Measurements from ENCODE around the gene DSPP.
"Not testable (repeated sequence)": the region's sequence is repeated elsewhere in the genome, so short reads cannot be mapped to it uniquely, and the experiment has no call there.

Gene DSPP

DNA sequence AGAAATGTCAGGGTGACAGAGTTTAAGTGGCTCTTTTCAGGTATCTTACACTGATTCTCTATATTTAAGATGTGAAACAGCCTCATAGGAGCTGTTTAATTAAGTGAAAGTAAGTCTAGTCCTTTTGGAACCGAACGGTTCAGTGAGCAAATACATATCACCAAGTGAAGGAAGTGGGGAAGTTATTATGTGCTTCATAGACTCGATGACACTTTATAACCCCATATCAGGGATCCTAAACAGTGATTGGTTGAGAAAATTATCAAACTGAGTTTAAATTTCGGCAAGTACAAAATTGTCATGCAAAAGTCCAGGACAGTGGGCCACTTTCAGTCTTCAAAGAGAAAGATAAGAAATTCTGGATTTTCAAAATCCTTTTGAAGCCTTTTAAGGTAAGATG lies at the start of gene DSPP:
Gene DSPP, plus strand, starts transcription at position 301 of the 400 bp plus-strand sequence. CDS start 2,380 bp downstream, outside the sequence.
- no peak for DNase-seq (ENCODE audit: low spot score)

GRCh38 chr4:87559090-87559837 lies 49.1 kb upstream of the DSPP start:
- DNase-seq (ENCODE audit: low spot score) = no peak

DNA sequence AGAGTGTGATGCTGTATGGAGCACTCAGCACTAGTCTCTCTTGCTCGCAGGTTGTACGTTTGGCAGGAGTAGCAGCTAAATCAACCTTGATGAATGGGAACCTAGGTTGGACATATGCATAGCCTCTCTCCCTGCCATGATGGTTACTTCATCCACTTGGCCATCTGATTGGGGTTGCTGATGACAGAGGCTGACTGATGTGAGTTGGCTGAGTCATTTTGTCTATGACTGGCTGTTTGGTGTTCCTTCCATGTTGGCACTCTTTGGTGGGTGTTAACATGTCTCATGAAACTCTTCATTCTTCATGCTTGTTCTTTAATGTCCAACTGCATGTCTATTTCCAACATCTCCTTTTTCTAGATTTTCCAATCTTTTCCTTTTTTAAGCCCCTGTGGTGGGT lies 47.5 kb upstream of the DSPP start:
- DNase-seq (ENCODE audit: low spot score) = no peak

- DNase-seq (ENCODE audit: low spot score) = no peak
These were observed 42.6 kb upstream of the DSPP start for GRCh38 chr4:87565746-87566145.

GRCh38 chr4:87566276-87566675 lies 42.1 kb upstream of the DSPP start:
- no peak for DNase-seq (ENCODE audit: low spot score)

- no peak for DNase-seq (ENCODE audit: low spot score)
These were observed 41.1 kb upstream of the DSPP start for GRCh38 chr4:87567191-87567590.

DNA sequence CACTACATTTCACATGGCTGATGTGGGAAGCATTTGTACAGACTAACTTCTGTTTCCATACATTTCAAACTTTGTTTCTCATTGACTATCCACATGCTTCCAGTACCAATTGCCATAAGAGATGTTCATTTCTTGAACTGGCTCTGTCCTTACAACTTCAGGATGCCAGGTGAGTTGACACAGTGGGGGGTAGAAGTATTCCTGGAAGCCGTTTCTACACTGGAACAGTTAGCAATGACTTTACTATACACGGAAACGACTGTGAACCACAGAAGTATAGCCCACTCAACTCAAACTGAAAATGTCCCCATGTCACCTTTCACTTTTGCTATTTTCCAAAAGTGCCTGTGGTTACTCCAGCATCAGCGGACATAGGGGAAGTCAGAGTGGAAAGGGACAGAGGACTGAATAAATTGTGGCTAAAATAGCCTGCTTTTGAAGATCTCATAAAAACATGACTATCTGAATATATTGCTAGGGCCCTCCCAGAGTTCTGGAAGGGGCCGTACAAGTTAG lies 38.0 kb upstream of the DSPP start:
- no peak for DNase-seq (ENCODE audit: low spot score)

- not testable (repeated sequence) for DNase-seq (ENCODE audit: low spot score)
These were observed 34.0 kb upstream of the DSPP start for GRCh38 chr4:87574376-87574775.

DNA sequence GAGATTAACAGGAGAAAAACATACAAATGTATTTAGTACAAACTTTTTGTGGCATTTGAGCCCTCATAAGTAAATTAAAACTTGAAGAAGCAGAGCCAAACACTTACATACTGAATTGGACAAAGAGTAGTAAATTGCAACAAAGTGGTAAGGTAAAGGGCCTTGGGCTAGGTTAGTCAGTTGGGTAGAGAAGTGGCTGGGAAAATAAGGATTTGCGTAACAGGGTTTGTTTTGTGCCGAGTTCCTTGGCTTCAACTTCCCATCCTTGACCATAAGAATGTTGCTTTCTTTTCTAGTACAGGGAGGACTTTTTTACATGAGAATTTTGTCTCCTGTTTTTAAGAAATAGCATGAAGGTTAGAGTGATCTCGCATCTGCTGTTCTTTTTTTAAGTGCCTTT lies 33.3 kb upstream of the DSPP start:
- peak; percentile 22 for DNase-seq (ENCODE audit: low spot score)

GRCh38 chr4:87575408-87575807 lies 32.9 kb upstream of the DSPP start:
- DNase-seq (ENCODE audit: low spot score) = no peak

- DNase-seq (ENCODE audit: low spot score) = no peak
These were observed 32.3 kb upstream of the DSPP start for GRCh38 chr4:87575983-87576382.

DNA sequence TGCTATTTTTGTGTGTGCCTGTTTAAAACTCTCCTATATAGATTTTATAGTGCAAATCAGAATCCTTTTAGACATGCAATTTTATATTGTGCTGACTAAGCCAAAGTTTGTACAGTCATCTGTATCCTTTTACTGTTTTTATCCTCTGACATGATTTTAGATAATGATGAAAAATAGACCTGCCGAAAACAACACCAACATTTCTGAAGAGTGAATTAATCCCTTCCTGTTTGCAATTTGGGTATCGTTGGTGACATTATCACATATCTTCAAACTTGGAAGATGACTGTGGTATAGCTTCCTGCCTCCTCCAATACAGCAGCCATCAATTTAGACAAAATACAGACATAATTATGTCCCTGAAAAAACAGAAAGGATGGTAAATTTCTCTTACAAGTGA lies 28.9 kb upstream of the DSPP start:
- no peak for DNase-seq (ENCODE audit: low spot score)

DNA sequence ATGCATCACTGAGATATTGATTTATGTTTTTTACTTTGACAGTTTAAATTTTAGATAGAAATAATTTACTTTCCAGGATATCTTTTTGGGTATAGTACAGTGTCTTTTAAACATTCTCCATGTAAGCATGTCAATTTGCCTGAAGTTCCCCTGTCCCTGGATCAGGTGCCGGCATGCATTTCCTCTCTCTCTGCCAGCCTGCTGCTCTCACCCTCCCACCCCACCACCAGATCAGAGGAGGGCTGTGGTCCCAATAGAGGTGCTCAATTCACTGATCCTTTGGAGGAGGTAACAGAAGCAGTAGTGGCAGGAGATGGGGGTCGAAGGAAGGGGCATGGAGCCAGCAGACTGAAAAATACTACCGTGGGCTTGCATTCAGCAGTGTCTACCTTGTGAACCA lies 28.3 kb upstream of the DSPP start:
- DNase-seq (ENCODE audit: low spot score) = no peak

DNA sequence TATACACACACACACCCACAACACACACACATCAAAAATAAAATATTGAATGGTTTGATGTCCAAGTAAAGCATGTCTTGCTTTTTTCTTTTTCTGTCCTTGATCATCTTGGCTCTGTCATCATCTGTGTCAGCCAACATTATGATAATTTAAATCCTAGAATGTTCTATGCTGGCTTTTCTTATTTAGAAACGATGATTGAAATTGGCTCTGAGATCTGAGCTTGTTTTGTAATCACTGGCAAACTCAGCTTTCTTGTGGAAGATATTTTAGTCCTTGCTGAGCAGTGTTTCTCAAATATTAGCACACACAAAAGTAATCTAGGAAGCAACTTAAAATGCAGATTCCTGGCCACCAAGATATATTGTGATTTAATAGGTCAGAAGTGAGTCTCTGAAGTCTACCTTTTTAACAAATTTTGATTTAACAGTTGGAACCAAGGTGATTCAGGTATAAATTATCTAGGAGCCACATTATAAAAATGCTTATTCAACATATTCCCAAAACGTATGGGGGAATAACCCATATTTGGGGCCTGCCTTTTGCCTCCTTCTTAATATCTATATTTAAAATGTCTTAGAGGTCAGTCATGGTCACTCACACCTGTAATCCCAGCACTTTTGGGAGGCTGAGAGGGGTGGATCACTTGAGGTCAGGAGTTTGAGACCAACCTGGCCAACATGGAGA lies 24.0 kb upstream of the DSPP start:
- DNase-seq (ENCODE audit: low spot score) = no peak

- DNase-seq (ENCODE audit: low spot score) = peak; percentile 76
These were observed 18.8 kb upstream of the DSPP start for GRCh38 chr4:87589531-87589930.

- no peak for DNase-seq (ENCODE audit: low spot score)
These were observed 16.2 kb upstream of the DSPP start for GRCh38 chr4:87592124-87592523.

- no peak for DNase-seq (ENCODE audit: low spot score)
These were observed 7.0 kb upstream of the DSPP start for GRCh38 chr4:87601361-87601760.

GRCh38 chr4:87614292-87614890 lies 6.1 kb downstream of the DSPP start:
- no peak for DNase-seq (ENCODE audit: low spot score)

DNA sequence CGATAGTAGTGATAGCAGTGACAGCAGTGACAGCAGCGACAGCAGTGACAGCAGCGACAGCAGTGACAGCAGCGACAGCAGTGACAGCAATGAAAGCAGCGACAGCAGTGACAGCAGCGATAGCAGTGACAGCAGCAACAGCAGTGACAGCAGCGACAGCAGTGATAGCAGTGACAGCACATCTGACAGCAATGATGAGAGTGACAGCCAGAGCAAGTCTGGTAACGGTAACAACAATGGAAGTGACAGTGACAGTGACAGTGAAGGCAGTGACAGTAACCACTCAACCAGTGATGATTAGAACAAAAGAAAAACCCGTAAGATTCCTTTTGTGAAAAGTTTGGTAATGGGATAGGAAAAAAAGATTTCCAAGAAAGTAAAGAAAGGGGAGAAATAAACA lies 7.9 kb downstream of the DSPP start:
- DNase-seq (ENCODE audit: low spot score) = no peak

DNA sequence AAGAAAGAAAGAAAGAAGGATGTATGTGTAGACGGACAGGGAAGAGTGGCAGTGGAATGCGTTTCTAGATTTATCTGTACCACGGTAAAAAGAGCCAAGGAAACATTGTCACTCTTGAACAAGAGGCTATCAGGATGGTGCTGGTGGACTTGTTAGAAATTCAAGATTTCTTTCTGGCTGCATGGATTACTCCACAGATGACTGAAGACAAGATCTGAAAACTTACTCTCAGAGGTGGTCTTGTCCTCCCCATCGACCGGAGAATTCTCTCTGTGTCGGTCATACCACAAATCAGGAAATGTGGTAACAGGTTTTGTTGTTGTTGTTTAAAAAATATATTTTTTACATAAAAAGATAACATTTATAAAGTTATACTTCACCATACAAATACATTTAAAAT lies 11.8 kb downstream of the DSPP start:
- no peak for DNase-seq (ENCODE audit: low spot score)

GRCh38 chr4:87620491-87620890 lies 12.2 kb downstream of the DSPP start:
- DNase-seq (ENCODE audit: low spot score) = no peak

GRCh38 chr4:87622303-87622702 lies 14.0 kb downstream of the DSPP start:
- DNase-seq (ENCODE audit: low spot score) = no peak

GRCh38 chr4:87624698-87625097 lies 16.4 kb downstream of the DSPP start:
- no peak for DNase-seq (ENCODE audit: low spot score)
